Activated CD4-positive, CD25-positive, alpha-beta regulatory T cell treated with anti-CD3 and anti-CD28 coated beads, Interleukin-2, amount 50 U/mL, for 24 hours (primary cell): Measurements from ENCODE around the gene KAZN.

Experiments
- ATAC-seq, 2 donors: fragments of 150-1000 bp; cut with Tn5 transposase; one replicate each; pipeline ENCODE4 v1.10.0; 2021; ENCODE audit warnings: mild to moderate bottlenecking in 1 of 2, moderate library complexity in 1 of 2

Gene KAZN

GRCh38 chr1:14615549-14616218 lies 17.2 kb downstream of the KAZN start:
- no peak for ATAC-seq

GRCh38 chr1:14616632-14617396 lies 18.3 kb downstream of the KAZN start:
- ATAC-seq = no peak

- no peak for ATAC-seq
Observed at GRCh38 chr1:14617791-14618190, 19.3 kb downstream of the KAZN start.

GRCh38 chr1:14620941-14621340 lies 22.5 kb downstream of the KAZN start:
- no peak for ATAC-seq

GRCh38 chr1:14623090-14623489 lies 24.6 kb downstream of the KAZN start:
- no peak for ATAC-seq

GRCh38 chr1:14624941-14625340 lies 26.5 kb downstream of the KAZN start:
- no peak for ATAC-seq

GRCh38 chr1:14625572-14625971 lies 27.1 kb downstream of the KAZN start:
- ATAC-seq = no peak

- no peak for ATAC-seq
Observed at GRCh38 chr1:14625996-14626395, 27.5 kb downstream of the KAZN start.

- ATAC-seq = no peak
Observed at GRCh38 chr1:14626869-14627607, 28.6 kb downstream of the KAZN start.

- ATAC-seq = no peak
Observed at GRCh38 chr1:14627608-14628489, 29.4 kb downstream of the KAZN start.

- ATAC-seq = no peak
Observed at GRCh38 chr1:14629363-14630014, 31.0 kb downstream of the KAZN start.

GRCh38 chr1:14630986-14631385 lies 32.5 kb downstream of the KAZN start:
- ATAC-seq = no peak

GRCh38 chr1:14631421-14631820 lies 32.9 kb downstream of the KAZN start:
- no peak for ATAC-seq

- ATAC-seq = no peak
Observed at GRCh38 chr1:14634486-14634885, 36.0 kb downstream of the KAZN start.

GRCh38 chr1:14635421-14635820 lies 36.9 kb downstream of the KAZN start:
- no peak for ATAC-seq

- ATAC-seq = no peak
Observed at GRCh38 chr1:14636897-14637632, 38.6 kb downstream of the KAZN start.

- ATAC-seq = no peak
Observed at GRCh38 chr1:14639291-14640050, 41.0 kb downstream of the KAZN start.

- no peak for ATAC-seq
Observed at GRCh38 chr1:14642712-14643111, 44.2 kb downstream of the KAZN start.

- ATAC-seq = no peak
Observed at GRCh38 chr1:14646973-14647372, 48.5 kb downstream of the KAZN start.

- no peak for ATAC-seq
Observed at GRCh38 chr1:14647777-14648176, 49.3 kb downstream of the KAZN start.

GRCh38 chr1:14648391-14648790 lies 49.9 kb downstream of the KAZN start:
- ATAC-seq = no peak
